Measurements from ENCODE around the gene MLEC.

The MLEC gene

DNA sequence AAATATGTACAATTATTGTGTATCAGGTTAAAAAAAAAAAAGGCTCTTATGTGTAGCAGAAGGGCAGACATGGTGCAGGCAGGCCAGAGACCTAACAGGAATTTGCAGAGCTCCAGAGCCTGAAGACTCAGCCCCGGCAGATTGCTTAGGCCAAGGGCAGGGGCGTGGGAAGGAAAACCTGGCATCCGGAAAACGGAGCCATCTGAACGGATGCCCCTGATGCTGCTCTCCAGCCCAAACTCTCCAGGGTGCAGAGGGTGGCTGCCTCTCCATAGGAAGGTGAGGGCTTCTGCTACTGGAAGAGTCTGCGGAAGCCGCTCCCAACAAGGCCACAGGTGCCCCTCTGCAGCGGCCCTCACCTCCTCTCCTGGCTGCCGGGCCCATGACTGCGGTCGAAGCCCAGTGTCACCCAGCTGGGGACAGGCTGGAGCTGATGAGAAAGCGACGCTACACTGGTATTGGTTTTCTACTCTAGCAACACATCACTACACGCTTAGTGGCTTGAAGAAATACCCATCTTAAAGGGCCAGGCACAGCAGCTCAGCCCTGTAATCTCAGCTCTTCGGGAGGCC, 58.1 kb downstream of the MLEC start:
- no peak overlapping the region for H3K9ac ChIP-seq (ENCODE audit: low read depth, low read length)

GRCh38 chr12:120748242-120748641, 61.3 kb downstream of the MLEC start:
- H3K36me3 ChIP-seq (ENCODE audit: insufficient read depth, low read length): no peaks in the 10 kb centered on the region
- H3K4me1 ChIP-seq (ENCODE audit: insufficient read depth, low read length): no peaks in the 10 kb centered on the region
- no peak overlapping the region for H3K9ac ChIP-seq (ENCODE audit: low read depth, low read length)
- no peaks in the 10 kb centered on the region for H3K9me3 ChIP-seq (ENCODE audit: control insufficient read depth, insufficient read depth, low read length)

More for the DNA sequence above, 58.1 kb downstream of the MLEC start:
- H3K36me3 ChIP-seq (ENCODE audit: insufficient read depth, low read length): no peaks in the 10 kb centered on the region
- H3K9me3 ChIP-seq (ENCODE audit: control insufficient read depth, insufficient read depth, low read length): no peaks in the 10 kb centered on the region
- no peaks in the 10 kb centered on the region for H3K4me1 ChIP-seq (ENCODE audit: insufficient read depth, low read length)

GRCh38 chr12:120749256-120749655, 62.3 kb downstream of the MLEC start:
- Histone ChIP-seq H3K4me1 (ENCODE audit: insufficient read depth, low read length) (no peaks in the 10 kb centered on the region), H3K36me3 (ENCODE audit: insufficient read depth, low read length) (no peaks in the 10 kb centered on the region), H3K9me3 (ENCODE audit: control insufficient read depth, insufficient read depth, low read length) (no peaks in the 10 kb centered on the region), H3K9ac (ENCODE audit: low read depth, low read length) (no peak overlapping the region)

GRCh38 chr12:120750806-120751205, 63.9 kb downstream of the MLEC start:
- Histone ChIP-seq H3K9ac (ENCODE audit: low read depth, low read length) (no peak overlapping the region), H3K36me3 (ENCODE audit: insufficient read depth, low read length) (no peaks in the 10 kb centered on the region), H3K4me1 (ENCODE audit: insufficient read depth, low read length) (no peaks in the 10 kb centered on the region), H3K9me3 (ENCODE audit: control insufficient read depth, insufficient read depth, low read length) (no peaks in the 10 kb centered on the region)

- H3K9ac ChIP-seq (ENCODE audit: low read depth, low read length): no peak overlapping the region
- no peaks in the 10 kb centered on the region for H3K9me3 ChIP-seq (ENCODE audit: control insufficient read depth, insufficient read depth, low read length)
- H3K4me1 ChIP-seq (ENCODE audit: insufficient read depth, low read length): no peaks in the 10 kb centered on the region
Observed at GRCh38 chr12:120751389-120751788, 64.4 kb downstream of the MLEC start.

More at GRCh38 chr12:120751389-120751788, 64.4 kb downstream of the MLEC start:
- H3K36me3 ChIP-seq (ENCODE audit: insufficient read depth, low read length): no peaks in the 10 kb centered on the region

Data from ES-I3 (cell line).